MV-4-11 (cell line): Measurements from ENCODE around the gene ARHGEF10L.

ENCODE experiments used
- DNase-seq: peaks from one replicate; lab custom pipeline; 2025; lab: John Stamatoyannopoulos, UW

ARHGEF10L gene

GRCh38 chr1:17632106-17632505 lies 92.6 kb downstream of the ARHGEF10L start:
- DNase-seq = no peak

DNA sequence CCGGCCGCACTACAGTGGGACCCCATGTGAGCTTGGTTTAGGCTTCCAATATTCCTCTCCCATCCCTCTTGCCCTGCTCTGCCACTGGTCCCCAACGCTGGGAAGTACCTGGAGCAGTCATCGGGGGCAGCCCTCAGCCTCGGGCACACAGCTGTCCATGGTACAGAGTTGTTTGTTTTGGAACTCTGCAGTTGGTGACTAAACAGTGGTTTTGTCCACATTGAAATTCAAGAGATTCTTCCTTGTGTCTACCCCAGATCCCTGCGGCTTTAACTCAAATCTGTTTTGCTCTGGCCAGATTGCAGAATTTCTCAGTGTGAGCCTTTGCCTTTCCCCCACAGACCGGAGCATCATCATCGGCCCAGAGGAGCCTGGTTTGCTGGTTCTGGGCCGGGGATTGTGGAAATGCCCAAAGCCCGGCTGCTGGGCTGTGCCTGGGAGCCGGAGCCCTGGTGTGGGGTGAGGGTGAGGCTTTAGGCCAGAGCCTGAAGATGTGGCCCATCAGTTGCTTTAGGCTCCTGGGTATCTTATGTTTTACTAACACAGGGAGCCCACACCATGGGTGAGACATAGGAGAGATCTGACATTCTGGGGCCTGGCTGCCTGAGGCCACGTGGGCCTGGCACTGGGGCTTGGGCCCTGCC lies 93.2 kb downstream of the ARHGEF10L start:
- no peak for DNase-seq

- DNase-seq = no peak
These were observed 94.2 kb downstream of the ARHGEF10L start for GRCh38 chr1:17633654-17634053.

DNA sequence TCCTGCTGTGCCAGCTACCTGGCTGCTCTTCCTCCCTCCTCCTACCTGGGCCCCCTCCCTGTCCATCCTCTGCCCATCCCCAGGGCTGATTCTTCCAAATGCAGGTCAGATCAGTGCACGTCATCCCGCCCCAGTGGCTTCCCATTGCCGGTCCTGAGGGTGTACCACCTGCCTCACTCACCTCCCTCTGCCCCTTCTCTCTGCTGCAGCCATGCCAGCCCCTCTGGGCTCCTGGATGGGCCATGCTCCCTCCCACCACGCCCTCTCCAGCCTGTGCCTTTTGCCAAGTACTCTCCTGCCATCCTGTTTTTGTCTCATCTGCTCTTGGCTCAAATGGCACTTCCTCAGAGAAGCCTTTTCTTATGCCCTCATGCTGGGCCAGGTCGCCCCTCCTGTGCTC lies 95.8 kb downstream of the ARHGEF10L start:
- DNase-seq = no peak

DNA sequence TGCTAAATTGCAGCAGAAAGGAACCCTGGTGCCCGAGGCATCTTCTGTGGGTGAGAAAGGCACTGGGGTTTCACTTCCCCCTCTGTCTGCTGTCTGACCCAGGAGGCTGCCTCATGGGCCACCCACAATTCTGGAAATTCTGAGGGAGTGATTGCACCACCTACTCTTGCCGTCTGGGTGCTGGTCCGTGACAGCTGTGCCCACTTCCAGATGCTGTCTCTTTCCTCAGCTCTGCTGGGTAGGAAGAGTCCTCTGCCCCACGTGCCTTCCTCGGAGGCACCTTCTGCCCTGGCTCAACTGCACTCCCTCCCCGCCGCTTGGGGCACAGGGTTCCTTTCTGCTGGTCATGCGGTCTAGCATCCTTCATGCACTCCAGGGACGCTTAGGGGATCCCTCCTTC lies 96.3 kb downstream of the ARHGEF10L start:
- DNase-seq = peak; percentile 99

DNA sequence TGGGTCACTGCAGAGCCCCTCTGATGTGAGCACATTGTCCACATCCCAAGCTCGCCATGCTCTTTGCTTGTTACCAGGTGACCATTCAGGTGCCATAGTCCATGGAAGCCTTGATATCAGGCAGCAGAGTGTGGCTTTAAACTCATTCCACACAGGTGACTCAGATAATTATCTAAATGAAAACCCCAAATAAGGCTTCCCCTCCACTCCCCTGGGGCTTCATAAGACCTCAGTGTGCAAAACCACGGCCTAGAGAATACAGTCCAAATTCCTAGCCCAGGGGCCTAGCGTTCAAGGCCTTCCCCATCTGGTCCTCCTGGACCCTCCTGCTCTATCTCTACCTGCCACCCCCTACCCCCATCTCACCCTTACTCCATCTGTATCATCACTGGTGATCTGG lies 97.1 kb downstream of the ARHGEF10L start:
- DNase-seq = no peak

GRCh38 chr1:17637055-17637454 lies 97.6 kb downstream of the ARHGEF10L start:
- DNase-seq = no peak

DNA sequence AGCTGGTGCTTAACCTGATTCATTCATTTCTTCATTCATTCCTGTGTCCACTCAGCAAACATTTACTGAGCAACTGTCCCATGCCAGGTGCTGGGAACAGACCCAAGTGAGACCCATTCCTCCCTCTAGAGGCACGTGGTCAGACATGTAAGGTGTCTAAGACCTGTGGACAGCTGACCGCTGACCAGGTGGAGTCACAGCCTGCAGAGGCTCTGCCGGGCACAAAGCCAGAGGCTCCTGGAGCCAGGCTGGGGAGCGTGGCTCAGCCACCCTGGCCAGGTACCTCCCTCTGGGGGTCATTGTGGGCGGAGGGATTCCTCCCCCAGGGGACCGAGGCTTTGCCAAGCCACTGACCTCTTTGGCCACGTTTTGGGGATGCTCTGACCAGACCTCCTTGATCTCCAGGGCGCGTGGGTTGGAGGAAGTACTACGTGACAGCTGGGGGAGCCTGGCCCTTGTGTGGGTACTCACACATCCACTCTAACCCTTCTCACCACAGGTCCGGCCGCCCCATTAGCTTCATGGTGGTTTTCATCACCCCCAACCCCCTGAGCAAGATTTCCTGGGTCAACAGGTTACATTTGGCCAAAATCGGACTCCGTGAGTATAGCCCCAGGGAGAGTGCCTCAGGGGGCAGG lies 100.3 kb downstream of the ARHGEF10L start:
- no peak for DNase-seq

GRCh38 chr1:17640393-17640792 lies 100.9 kb downstream of the ARHGEF10L start:
- DNase-seq = peak; percentile 84

DNA sequence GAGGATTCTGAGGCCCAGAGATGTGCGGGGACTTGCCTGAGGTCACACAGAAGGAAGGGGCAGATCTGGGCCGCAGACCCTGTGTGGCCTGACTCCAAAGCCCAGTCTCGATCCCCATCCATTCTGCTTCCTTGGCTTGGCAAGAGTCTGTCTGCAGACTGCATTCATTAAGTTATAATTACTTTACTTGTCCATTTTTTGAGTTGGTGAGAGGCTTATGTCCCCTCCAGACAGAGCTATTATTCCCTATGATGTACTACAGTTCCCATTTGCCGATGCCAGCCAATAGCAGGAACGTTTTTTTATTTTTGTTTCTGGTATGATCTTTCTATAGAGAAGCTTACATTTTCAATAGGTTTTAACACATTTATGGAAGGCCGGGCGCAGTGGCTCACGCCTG lies 101.5 kb downstream of the ARHGEF10L start:
- DNase-seq = no peak

DNA sequence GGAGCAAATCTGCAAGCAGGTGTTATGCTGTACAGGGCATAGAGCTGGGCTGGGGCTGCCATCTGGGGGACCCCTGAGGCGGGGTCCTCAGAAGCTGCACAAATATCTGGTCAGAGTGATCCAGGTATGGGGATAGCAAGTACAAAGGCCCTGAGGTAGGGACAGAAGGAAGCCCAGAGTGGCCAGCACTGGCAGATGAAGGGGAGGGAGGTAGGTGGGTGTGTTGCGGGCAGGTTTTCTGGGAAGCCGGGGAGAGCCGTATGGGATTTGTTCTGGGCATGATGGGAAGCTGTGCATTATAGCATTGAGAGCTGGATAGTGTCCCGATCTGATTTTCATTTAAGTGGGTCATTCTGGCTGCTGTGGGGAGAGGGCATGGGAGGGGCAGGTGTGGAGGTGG lies 102.7 kb downstream of the ARHGEF10L start:
- DNase-seq = no peak

GRCh38 chr1:17642943-17643342 lies 103.4 kb downstream of the ARHGEF10L start:
- no peak for DNase-seq

DNA sequence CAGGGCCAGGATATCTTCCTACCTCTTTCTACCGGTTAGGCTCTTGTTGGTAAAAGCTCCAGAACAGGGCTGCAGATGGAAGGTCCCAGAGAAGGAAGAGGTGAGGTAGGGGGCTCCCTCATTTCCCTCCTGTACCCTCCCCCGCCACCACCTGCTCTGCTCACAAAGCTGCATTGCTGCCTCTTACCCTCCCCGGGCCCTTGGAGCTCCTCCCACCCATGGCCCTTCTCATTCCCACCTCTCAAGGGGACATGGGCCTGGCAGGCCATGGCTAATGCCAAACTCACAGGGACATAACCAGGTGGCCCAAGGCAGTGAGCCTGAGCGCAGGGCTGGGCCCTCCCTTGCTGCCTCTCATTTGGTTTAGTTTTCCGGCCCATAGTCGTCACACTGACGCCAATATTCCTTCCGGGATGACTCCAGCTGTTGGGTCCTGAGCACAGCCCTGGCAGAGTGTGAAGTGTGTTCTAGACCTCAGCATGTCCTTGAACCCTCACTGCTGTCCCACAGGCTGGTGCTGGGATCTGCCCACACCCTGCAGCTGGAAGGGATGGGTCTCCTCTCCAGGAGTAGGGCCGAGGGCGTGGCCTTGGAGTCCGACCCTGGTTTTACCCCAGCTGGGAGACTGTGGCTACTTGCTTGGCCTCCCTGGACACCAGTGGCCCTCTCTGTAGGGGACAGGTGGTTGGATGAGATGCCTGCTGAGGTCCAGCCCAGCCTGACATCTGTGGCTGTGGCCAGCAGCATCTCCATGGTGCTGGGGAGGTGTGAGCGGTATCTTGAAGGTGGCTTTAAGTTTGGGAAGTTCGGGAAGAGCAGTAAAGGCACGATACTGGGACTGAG lies 104.6 kb downstream of the ARHGEF10L start:
- DNase-seq = no peak

- no peak for DNase-seq
These were observed 105.8 kb downstream of the ARHGEF10L start for GRCh38 chr1:17645068-17645911.

DNA sequence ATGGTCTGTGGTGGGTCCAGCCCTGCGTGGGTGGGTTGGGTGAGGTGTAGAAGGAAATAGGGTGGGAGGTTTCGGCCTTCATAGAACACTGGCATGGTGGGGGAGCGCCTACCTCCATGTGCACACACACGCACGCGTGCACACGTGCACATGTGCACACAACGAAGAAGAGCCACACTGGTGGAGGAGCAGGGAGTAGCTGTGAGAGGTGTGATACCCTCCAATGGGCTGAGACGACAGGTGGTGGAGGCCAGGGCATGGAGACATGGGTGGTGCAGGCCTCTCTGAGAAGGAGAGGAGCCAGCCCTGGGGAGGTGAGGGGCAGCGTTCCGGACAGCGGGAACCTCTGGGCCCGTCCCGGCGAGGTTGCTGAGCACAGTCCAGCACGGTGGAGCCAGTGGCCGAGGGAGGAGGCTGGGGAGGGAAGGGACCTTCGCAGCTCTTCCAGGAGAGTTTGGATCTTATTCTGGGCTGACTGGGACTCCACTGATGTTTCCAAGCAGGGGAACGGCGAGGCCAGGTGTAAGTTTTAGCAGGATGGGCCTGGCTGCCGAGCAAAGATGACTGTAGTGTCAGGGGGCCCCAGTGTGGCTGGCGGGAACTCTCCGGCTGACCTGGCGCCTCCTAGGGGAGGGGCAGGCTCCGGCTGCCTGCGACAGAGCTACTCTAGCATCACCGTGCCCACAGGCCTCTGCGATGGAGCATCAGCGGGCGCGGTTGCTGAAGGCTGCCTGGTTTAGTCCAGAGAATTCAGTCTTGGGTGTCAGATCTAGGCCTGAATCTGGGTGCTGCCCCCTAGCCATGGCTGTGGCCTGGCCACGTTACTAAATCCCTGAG lies 107.2 kb downstream of the ARHGEF10L start:
- DNase-seq = no peak

GRCh38 chr1:17648457-17649145 lies 109.1 kb downstream of the ARHGEF10L start:
- DNase-seq = no peak

DNA sequence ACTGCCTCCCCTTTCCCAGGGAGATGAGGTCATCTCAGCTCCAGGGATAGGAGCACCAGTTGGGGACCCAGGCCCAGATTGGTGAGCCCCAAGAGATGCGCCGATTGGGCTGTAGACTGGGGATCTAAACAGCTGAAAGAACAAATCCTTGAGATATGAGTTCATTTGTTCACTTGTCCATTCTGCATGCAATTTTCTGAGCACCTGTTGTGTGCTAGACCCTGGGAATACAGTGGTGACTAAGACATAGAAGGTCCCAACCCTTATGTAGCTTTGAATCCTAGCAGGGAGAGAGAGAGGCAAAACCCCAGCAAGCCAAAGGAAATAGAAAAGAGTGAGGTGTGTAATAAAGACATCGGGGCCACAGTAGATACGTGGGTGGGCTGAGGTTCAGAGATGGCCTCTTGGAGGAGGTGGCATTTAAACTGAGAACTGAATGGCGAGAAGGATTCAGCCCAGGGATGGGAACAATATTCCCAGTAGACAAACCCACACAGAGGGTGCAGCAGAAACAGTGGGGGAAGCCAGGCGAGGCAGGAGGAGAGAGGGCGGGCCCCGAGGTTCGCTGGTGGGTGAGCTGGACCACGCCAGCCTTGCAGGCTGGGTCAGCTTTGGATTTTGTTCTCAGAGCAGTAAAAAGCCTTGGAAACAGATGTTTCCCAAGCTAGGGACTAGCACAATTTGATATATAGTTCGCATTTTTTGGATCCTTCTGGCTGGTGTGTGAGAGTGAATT lies 110.0 kb downstream of the ARHGEF10L start:
- DNase-seq = no peak

DNA sequence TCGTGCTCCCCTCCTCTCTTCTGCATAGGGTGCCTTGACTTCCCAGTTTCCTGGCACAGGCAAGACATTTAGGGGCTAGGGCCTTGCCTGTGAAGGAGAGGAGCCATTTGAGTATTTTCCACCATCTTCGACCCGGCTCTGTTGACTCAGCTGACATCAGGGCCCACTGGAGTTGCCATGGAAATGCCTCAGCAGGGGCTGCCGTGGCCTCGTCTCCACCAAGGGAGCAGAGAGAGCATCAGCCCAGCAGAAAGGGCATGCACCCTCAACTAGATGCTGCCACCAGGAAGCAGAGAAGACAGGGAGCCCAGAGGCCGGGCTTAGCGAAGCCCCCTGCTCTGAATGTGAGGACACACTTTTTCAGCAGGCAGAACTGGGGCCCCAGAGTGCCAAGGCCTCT lies 113.8 kb downstream of the ARHGEF10L start:
- DNase-seq = no peak

DNA sequence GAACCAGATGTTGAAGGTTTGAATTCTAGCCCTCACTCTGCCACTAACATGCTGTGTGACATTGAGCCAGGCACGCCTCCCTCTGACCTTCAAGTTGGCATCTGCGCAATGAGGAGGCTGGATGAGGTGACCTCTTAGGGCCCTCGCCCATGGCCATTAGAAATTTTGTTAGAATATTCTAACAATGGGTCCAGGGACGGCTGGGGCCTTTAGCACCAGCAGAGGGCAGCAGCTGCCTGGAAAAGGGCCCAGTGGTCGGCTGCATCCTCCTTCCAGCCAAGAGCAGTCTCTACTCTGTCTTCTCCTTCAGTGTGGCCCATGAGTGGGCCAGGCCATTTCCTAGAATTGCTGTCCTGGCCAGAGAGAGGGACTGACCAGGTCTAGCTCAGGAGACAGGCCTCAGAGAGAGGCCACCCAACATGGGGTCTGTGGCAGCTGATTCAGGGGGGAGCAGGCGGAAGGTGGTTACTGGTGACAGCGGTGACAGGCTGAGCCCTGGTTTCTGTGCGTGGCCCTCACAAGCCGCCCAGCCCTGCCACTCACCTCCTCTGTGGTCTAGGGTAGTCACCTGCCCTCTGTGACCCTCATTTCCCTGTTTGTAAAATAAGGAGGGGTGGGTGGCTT lies 114.3 kb downstream of the ARHGEF10L start:
- peak; percentile 21 for DNase-seq
